ENCODE measurements around the gene NFIA. TPM values are rescaled to one million over a fixed set of nuclear protein-coding genes. Genes with fewer than 3 reads are reported as not detected.

Gene NFIA
- total and polyA plus RNA-seq, 12 donors: 15.6 to 109 (median 66.3) TPM

DNA sequence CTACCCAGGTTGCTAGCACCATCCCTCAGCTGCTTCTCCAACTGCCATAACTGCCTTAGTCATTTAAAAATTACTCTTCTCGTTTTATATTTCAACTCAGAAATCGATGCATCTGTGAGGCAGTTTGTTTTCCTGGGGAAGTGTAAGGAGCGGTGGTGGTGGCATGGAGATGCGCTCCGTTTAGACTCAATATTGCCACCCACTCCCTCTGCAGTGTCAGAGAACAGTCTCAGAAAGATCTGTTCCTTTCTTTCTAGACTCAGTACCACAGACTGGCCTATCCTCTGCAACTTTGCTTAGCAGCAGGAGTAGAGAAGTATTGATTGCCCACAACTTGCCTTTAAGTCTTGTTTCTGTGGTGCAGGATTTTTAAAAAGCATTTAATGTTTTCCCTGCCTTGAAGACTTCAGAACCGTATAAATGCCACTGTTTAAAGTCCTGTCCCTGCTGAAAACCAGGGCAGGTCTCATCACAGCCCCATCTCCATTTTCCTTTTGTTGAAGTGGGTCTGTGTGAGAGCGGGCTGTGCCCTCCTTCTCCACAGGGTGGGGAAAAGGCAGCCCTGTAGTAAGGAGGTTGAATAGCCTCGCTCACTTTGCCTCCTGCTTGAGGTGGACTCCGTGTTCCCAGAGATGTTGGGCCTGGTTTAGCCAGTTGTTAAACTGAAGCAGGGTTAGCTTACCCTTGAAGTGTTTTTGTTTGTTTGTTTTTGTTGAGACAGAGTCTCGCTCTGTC, 105.2 kb downstream of the NFIA start:
- TF ChIP-seq, protein P1, sequence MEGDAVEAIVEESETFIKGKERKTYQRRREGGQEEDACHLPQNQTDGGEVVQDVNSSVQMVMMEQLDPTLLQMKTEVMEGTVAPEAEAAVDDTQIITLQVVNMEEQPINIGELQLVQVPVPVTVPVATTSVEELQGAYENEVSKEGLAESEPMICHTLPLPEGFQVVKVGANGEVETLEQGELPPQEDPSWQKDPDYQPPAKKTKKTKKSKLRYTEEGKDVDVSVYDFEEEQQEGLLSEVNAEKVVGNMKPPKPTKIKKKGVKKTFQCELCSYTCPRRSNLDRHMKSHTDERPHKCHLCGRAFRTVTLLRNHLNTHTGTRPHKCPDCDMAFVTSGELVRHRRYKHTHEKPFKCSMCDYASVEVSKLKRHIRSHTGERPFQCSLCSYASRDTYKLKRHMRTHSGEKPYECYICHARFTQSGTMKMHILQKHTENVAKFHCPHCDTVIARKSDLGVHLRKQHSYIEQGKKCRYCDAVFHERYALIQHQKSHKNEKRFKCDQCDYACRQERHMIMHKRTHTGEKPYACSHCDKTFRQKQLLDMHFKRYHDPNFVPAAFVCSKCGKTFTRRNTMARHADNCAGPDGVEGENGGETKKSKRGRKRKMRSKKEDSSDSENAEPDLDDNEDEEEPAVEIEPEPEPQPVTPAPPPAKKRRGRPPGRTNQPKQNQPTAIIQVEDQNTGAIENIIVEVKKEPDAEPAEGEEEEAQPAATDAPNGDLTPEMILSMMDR (IDR thresholded peaks at IDR 0.05): no peak
- no peak for TF ChIP-seq POLR2A (IDR thresholded peaks at IDR 0.05)
- H3K9me3 ChIP-seq (replicated peaks in 1 of 3): no peaks in the 10 kb centered on the region
- H3K27me3 ChIP-seq: no peaks in the 10 kb centered on the region
- H3K36me3 ChIP-seq (replicated peaks in 1 of 2): no peaks in the 10 kb centered on the region
- no peak overlapping the region for H3K4me3 ChIP-seq
- H3K4me1 ChIP-seq (replicated peaks in 1 of 2): peaks cover 16 to 62% of the 10 kb centered on the region in 2 donors
- 80 to 86% (median 83%) methylated on average over 10 of the region's 10 CpGs for WGBS, 4 donors
- intact Hi-C loops (cut with DNase I): loop anchor here in 1 of 2 donors (10.0 kb wide), 1 partner anchor 133 kb away; no protein-coding TSS in a partner anchor
- no peak for DNase-seq
- H3K27ac ChIP-seq: peak overlapping the region in 3 of 5 donors; percentile 29 to 69 (median 64)

DNA sequence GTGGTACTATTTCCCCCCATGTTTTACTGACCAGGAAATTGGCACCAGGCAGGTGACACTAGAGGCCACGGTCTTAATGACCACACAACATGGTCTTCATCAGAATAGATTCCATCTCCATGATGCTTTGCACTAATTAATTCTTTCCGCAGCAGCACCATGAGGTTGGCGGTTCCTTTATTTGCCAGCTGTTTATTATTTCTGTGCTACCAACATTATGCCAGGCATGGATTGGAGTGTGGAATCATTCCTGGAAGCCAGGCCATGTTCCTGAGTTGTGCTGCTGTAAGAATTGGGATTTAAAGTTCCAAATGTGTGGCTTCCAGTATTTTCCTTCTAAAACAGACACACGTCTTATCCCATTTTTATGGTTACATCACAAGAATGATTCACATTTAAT, 107.8 kb downstream of the NFIA start:
- Histone ChIP-seq H3K4me3 (no peak overlapping the region), H3K36me3 (replicated peaks in 1 of 2) (no peaks in the 10 kb centered on the region), H3K4me1 (replicated peaks in 1 of 2) (peaks cover 32 to 65% of the 10 kb centered on the region in 2 donors), H3K27me3 (no peaks in the 10 kb centered on the region), H3K27ac (no peak overlapping the region), H3K9me3 (replicated peaks in 1 of 3) (no peaks in the 10 kb centered on the region)
- 84 to 95% (median 90%) methylated on average over 4 of the region's 4 CpGs for WGBS, 4 donors
- intact Hi-C loops (cut with DNase I): no loop called here
- TF ChIP-seq POLR2A (IDR thresholded peaks at IDR 0.05): no peak
- TF ChIP-seq, protein P1 (IDR thresholded peaks at IDR 0.05): no peak
- no peak for DNase-seq

DNA sequence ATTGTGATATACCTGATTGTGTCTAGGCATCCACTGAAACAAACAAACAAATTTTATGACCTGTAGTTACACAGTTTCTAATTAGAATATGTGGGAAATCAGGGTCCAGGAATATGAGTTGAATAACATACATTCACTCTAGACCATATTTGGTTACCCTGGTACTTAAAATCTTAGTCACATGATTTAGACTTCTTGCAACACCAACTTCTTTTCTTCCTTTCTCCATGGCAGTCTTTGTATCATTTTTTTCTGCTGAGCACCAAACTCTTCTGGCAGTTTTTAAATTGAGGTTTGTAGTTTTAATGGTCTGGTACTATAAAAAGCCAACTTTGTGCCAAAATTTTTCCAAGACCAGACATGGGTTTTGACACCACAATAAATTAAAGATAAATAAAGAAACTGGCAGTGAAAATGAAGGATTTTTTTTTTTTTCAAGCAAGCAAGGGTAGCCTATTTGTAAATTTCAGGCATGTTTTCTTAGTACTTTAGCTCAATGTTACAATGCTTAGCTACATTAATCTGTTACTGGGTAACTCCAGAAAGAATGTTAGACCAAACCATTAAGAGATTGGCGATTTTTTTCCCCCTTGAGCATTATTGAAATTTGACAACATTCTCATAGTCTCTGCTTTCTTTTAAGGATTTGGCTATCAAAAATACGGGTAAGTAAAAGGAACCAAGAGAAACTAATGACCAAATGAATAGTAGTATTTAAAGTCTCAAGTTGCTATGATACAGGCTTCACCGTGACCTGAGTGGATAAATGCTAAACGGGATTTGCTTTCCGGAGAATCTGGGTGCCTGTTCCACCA, 108.5 kb downstream of the NFIA start:
- intact Hi-C loops (cut with DNase I): no loop called here
- TF ChIP-seq, protein P1 (IDR thresholded peaks at IDR 0.05): no peak
- TF ChIP-seq POLR2A (IDR thresholded peaks at IDR 0.05): no peak
- WGBS, 4 donors: 61 to 83% (median 81%) methylated on average over 5 of the region's 5 CpGs
- Histone ChIP-seq H3K27ac (peak overlapping the region in 3 of 5 donors; percentile 3 to 39 (median 31)), H3K27me3 (no peaks in the 10 kb centered on the region), H3K4me3 (no peak overlapping the region), H3K4me1 (replicated peaks in 1 of 2) (peaks cover 32 to 65% of the 10 kb centered on the region in 2 donors), H3K36me3 (replicated peaks in 1 of 2) (no peaks in the 10 kb centered on the region), H3K9me3 (replicated peaks in 1 of 3) (no peaks in the 10 kb centered on the region)
- DNase-seq: no peak

DNA sequence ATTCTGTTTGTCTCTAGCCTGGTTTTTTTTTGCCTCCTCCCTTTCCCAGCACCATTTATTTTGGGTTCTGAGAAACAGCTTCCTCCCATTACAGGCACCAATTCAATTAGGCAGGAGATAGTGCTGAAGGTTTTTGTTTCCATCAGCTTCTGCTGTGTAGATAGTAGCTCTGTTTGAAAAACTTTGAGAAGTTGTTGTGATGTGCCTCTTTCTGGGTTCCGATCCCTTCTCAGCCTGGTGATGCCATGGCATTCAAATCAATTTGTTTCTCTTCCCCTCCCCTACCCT, 109.0 kb downstream of the NFIA start:
- peaks cover 32 to 62% of the 10 kb centered on the region in 2 donors for H3K4me1 ChIP-seq (replicated peaks in 1 of 2)
- no peak for DNase-seq
- no peak overlapping the region for H3K4me3 ChIP-seq
- intact Hi-C loops (cut with DNase I): no loop called here
- no peaks in the 10 kb centered on the region for H3K36me3 ChIP-seq (replicated peaks in 1 of 2)
- H3K27me3 ChIP-seq: no peaks in the 10 kb centered on the region
- WGBS, 4 donors: 91 to 94% (median 93%) methylated on average over 1 of the region's 1 CpG
- H3K27ac ChIP-seq: peak overlapping the region in 3 of 5 donors; percentile 3 to 39 (median 31)
- H3K9me3 ChIP-seq (replicated peaks in 1 of 3): no peaks in the 10 kb centered on the region
- no peak for TF ChIP-seq POLR2A (IDR thresholded peaks at IDR 0.05)
- TF ChIP-seq, protein P1 (IDR thresholded peaks at IDR 0.05): no peak
